Neural progenitor cell (in vitro differentiated cells): ENCODE data around the gene ZNF831.

Experiments used
- CTCF ChIP-seq: fragments of 200-600 bp; sonication (generic); IDR thresholded peaks from 2 replicates; pipeline ENCODE4 v1.5.1; 2017; ENCODE audit warnings: antibody characterized with exemption, mild to moderate bottlenecking
- EZH2 ChIP-seq: fragments of 200-600 bp; sonication (generic); IDR thresholded peaks from 2 replicates; pipeline ENCODE4 v1.6.1; 2017; ENCODE audit warnings: antibody characterized with exemption, mild to moderate bottlenecking, moderate library complexity
- EZH2phosphoT487 ChIP-seq: fragments of 200-600 bp; sonication (generic); IDR thresholded peaks from 2 replicates; pipeline ENCODE4 v1.6.1; 2017; ENCODE audit warnings: antibody characterized with exemption

- no peak for TF ChIP-seq CTCF
- TF ChIP-seq EZH2: no peak
- TF ChIP-seq EZH2phosphoT487: no peak
Observed at GRCh38 chr20:59223750-59224149, 60.1 kb downstream of the ZNF831 start.
